Mucosa of gallbladder (tissue), 1 donor: ENCODE results near the gene TMTC1. TPM values are rescaled to one million over a fixed set of nuclear protein-coding genes. Genes with fewer than 3 reads are reported as not detected.
A peak's percentile ranks its signal among the peaks of the same experiment; 100 is the strongest.

Experiments used
- DNase-seq: peaks from one replicate; pipeline ENCODE4 v3.0.0-alpha.2; 2020; ENCODE audit warnings: low spot score
- total RNA-seq: library from RNA; stranded (reverse); gene quantifications from one replicate; pipeline ENCODE4 v1.2.1, GENCODE V29; 2021
- donor health status: DM: no; HTN: no; CAD: no.

TMTC1 gene
- total RNA-seq, 1 donor from 2014 or later, result 20.6 TPM

- DNase-seq, result no peak
Observed at GRCh38 chr12:29534935-29535334, 248.8 kb downstream of the TMTC1 start.

DNA sequence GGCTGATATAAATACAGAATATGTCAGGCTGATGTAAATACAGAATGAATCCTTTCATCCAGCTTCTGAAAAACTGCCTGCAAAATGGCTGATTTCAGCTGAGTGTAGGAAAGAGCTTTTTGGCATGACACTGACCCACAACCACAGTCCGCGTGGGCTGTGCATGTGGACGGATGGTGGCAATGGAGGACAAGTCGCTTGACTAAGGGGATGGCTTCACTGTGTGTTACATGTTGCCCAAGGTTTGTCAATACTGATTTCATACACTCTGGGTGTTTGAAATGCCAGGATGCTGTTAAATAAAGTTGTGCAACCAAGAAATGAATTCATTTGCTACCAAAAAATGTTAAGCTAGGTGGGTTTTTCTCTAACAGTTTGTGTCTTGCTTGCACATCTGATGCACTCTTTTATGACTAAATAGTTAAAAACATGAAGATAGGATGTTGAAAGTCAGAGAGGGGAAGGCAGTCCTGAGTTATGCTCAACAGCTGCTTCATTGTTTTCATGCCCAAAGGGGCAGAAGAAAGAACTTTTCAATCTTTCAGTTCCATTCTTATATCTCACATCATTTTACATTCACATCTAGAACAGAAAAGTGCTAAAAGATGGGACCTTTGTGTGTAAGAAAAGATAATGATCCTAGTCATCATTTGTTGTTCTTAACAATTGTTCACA lies 249.8 kb downstream of the TMTC1 start:
- no peak for DNase-seq

GRCh38 chr12:29531471-29531870 lies 252.3 kb downstream of the TMTC1 start:
- no peak for DNase-seq

DNA sequence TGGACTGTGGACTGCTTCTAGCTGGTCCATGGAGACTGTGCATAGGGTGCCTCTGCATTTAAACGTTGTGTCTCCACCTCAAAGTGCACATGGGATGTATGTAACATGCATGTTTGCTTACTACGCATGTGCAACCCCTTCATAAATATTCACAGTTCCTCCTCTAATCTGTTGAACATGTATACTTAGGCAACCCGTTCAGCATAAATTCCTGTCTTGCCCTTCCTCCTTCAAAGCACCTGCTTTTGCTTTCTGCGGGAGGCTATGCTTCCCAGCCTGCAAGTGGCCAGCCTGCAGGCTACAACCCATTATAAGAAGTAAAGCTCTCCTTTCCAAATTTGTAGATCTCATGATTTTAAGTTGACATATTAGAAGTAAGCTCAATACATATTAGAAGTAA lies 253.3 kb downstream of the TMTC1 start:
- no peak for DNase-seq

- DNase-seq, result no peak
Observed at GRCh38 chr12:29528161-29528560, 255.6 kb downstream of the TMTC1 start.

DNA sequence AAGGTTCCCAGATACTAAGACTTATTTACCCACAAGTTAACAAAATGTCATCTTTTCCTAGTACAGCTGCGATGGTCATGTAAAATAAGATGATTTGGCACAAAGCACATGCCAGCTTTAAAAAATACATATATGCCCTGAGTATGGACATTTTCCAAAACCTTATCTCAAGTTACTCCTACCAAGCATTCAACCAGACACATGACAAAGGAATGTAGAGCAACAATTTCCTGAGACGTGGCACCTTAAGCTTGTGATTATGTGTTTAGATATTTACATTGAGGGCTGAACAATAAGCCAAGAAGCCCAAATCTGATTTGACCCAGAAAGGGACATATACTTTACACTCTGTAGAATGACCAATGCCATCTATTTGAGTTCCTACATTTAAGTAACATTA lies 261.8 kb downstream of the TMTC1 start:
- DNase-seq, result no peak

DNA sequence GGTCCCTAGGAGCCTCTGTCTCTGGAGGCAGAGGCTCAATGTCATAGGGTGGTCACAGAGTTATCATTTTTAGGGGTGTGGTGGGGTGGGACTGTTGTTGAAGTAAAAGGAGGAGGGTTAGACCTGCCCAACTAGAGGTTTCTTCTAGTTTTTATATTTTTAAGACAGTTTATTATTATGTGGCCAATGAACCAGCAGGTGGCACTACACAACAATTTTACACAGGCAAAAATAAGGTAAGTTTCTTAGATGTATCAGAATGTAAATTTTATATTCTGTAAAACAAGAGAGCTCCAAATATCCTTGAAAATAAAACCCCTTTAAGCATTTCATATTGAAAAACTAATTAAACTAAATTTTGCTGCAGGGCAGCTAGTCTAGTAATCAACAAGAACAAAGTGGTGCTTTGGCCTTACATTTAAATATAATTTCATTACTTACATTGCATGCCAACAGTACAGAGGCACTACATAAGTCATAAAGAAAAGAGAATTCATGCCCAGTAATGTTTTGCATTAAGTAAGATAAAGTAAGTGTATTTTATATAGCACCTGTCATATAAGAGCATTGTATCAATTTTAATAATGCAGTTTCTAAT lies 264.1 kb downstream of the TMTC1 start:
- no peak for DNase-seq

- DNase-seq, result no peak
Observed at GRCh38 chr12:29518407-29518806, 265.3 kb downstream of the TMTC1 start.

GRCh38 chr12:29517264-29517663 lies 266.5 kb downstream of the TMTC1 start:
- DNase-seq, result peak; percentile 56

- DNase-seq, result no peak
Observed at GRCh38 chr12:29516431-29516875, 267.3 kb downstream of the TMTC1 start.

GRCh38 chr12:29510591-29511185 lies 273.1 kb downstream of the TMTC1 start:
- no peak for DNase-seq

- DNase-seq, result no peak
Observed at GRCh38 chr12:29509503-29509902, 274.2 kb downstream of the TMTC1 start.

DNA sequence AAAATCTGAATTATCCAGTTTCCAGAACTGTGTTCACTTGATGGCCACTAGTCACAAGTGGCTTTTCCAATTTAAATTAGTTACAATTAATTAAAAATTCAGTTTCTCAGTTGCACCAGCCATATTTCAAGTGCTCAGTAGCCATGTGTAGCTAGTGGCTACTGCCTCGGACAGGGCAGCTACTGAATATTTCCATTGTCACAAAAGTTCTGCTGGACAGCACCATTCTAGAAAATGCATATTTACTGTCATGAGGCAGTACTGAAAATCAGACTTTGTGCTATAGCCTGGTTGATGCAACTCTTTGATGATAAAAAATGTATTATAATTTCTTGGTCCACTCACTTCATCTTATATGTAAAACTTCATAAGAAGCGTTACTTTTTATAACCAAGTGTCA lies 274.8 kb downstream of the TMTC1 start:
- DNase-seq, result no peak

DNA sequence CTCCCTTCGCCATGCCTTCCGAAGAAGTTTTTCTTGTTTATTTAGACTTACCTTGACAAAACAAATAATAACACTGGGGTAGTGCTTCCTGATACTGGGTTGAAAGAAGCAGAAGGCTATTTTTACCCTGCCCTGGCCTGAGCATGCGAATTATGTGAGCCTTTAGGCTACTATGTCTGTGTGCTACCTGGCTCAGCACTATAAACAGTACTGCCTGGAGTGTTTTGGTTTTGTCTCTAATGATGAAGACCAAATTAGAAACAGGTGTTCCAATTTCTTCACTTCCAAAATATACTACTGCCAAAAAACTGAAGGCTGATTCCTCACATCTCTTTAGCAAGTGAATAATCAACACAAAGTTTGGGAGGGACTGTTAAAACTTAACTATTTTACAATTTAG lies 278.6 kb downstream of the TMTC1 start:
- DNase-seq, result no peak

DNA sequence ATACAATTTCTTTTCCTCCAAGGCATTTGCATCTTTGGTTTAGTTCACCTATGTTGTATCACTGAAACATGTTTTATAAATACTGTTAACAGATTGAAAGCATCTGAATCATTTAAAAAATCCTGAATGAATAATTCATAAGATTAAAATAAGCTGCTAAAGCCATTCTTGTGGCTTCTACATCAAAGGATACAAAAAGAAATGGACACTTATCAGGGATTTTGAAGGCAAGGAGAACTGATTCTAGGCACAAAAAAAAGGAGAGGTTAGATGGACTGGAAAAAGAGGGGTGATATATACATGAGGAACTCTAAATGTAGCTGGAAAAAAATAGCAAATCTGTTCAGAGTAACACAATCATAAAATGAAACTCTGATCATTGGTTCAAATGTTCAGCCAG lies 280.5 kb downstream of the TMTC1 start:
- DNase-seq, result no peak

- no peak for DNase-seq
Observed at GRCh38 chr12:29499235-29499634, 284.5 kb downstream of the TMTC1 start.

GRCh38 chr12:29497588-29497987 lies 286.2 kb downstream of the TMTC1 start, which contains the start of gene OVCH1:
Gene OVCH1 (minus strand): TSS chr12:29497686. CDS start chr12:29497686, 0 bp downstream.
- DNase-seq, result no peak

DNA sequence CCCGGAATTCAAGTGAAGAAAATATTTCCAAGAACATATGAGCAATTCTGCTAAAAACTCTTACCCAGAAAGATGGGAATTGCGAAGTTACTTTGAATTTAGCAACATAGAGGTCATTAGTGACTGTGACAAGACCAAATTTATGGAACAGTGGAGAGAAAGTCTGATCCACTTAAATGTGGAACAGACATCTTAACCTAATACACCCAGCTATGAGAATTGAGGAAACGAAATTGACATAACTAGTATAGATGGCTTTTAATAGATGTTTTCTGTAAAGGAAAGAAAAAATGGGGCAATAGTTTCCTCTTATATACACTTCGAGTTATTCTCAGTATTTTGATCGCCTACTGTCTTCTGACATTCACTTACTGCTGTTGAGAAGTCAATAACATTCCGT lies 290.9 kb downstream of the TMTC1 start:
- no peak for DNase-seq

DNA sequence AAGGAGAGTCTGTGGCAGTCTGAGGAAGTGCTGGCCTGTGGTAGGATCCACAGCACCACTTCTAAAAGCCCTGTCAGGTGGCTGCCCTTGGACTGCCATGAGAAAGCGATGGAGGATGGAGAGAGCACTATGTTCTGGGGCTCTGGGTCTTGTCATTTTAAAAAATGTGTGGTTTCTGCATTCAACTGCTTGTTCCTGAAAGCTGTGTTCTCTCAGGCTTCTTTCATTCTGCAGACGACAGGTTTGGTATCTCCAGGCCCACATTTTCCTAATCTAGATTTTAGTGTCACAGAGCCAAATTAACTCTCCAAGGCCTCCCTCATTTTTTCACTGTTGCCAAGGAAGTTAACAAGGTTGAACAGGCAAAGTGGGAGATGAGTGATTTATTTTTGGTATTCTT lies 296.8 kb downstream of the TMTC1 start:
- no peak for DNase-seq

DNA sequence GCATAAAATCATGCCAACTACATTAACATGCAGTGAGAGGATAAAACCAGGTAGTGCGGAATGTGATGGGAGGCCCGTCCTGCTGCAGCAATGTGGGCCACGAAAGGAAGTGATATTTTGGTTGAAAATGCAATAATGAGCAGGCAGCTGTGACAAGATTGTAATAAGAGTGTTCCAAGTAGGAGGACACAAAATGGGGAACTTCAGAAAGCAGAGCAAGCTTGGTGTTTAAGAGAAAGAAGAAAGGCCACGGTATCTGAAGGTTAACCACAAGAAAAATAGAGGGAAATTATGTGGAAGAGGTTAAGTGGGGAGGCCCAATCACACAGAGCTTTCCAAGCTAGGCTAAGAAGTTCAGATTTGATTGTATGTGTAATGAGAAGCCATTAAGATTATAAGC lies 320.5 kb downstream of the TMTC1 start:
- DNase-seq, result no peak

DNA sequence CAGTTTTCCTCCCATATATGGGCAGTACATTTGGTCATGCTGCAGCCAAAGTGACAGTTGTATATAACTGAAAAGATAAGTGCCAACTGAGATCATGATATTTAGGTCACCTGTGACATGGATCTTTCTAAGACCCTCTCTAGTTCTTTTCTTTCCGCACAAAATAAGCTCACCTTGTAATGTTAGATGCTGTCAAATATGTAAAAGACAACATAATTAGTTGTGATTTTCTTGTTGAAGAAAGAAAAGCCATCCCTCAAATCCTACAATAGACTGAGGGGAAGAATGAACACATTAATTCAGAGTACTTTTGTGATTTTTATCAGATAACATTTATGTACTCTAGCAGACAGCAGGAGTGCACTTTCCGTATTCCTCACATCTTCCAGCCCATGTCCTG lies 323.7 kb downstream of the TMTC1 start:
- no peak for DNase-seq

GRCh38 chr12:29455087-29455486 lies 328.7 kb downstream of the TMTC1 start:
- DNase-seq, result no peak

DNA sequence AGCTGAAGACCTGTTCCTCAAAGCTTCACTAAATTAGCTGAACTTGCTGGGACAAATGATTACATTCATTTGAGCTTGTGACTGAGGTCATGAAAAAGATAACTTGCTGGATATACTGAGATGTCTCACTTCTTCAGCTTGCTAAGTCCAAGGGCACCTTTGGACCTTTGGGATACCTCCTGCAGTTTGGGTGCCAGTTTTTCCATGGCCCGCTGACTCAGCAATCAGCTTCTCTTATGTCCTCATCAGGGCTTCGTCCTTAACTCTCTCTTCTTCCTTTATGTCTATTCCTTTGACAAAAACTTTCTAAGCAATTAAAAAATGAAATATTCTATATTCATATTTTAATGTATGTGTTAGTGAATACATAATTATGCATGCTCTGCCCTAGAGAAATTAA lies 331.9 kb downstream of the TMTC1 start:
- DNase-seq, result peak; percentile 30
